HepG2 (cell line): Measurements from ENCODE around the gene DTD2. TPM values are rescaled to one million over a fixed set of nuclear protein-coding genes. Genes with fewer than 3 reads are reported as not detected.

Experiments
- CC2D1A ChIP-seq: sonication (generic); formaldehyde crosslinking; IDR thresholded peaks from 2 replicates; pipeline ENCODE4 v1.8.1; 2023; ENCODE audit warnings: mild to moderate bottlenecking, missing genetic modification reagents
- FOXM1 ChIP-seq: sonication (generic); formaldehyde crosslinking; IDR thresholded peaks from 2 replicates; pipeline ENCODE4 v1.5.0; 2020; ENCODE audit warnings: missing genetic modification reagents
- HMG20B ChIP-seq: conservative IDR thresholded peaks from 2 replicates; pipeline ENCODE4 v1.6.1; 2016; ENCODE audit warnings: missing genetic modification reagents, missing compliant biosample characterization
- KDM5B ChIP-seq: sonication (generic); formaldehyde crosslinking; IDR thresholded peaks from 2 replicates; pipeline ENCODE4 v1.4.0; 2020; ENCODE audit warnings: missing genetic modification reagents, mild to moderate bottlenecking, borderline replicate concordance
- LCORL ChIP-seq, 2 experiments: fragments of 450-650 bp in 1 of 2; sonication (generic) in 1 of 2; formaldehyde crosslinking in 1 of 2; IDR thresholded peaks; 2 replicates each; pipeline versions ENCODE4 v1.5.0 to v1.6.1; 2017 to 2020; ENCODE audit warnings: antibody characterized with exemption in 1 of 2, missing genetic modification reagents in 1 of 2
- PCBP2 ChIP-seq: fragments of 200-400 bp; formaldehyde crosslinking; optimal IDR thresholded peaks from 2 replicates; pipeline ENCODE3; 2018; ENCODE audit warnings: low read length, low read depth; ENCODE audit not compliant: poor library complexity, severe bottlenecking
- REL ChIP-seq: sonication (generic); formaldehyde crosslinking; conservative IDR thresholded peaks from 2 replicates; pipeline ENCODE4 v1.8.0; 2022; ENCODE audit warnings: mild to moderate bottlenecking, missing genetic modification reagents, moderate library complexity
- REPIN1 ChIP-seq: sonication (generic); formaldehyde crosslinking; IDR thresholded peaks from 2 replicates; pipeline ENCODE4 v1.8.0; 2022; ENCODE audit warnings: missing genetic modification reagents, low read depth, mild to moderate bottlenecking, borderline replicate concordance
- SKI ChIP-seq: fragments of 450-650 bp; IDR thresholded peaks from one replicate; pipeline ENCODE4 v1.6.1; 2018; ENCODE audit warnings: mild to moderate bottlenecking; ENCODE audit not compliant: partially characterized antibody
- SMYD3 ChIP-seq: sonication (generic); formaldehyde crosslinking; IDR thresholded peaks from 2 replicates; pipeline ENCODE4 v1.8.1; 2023; ENCODE audit warnings: mild to moderate bottlenecking, missing genetic modification reagents
- SNAPC4 ChIP-seq: sonication (generic); formaldehyde crosslinking; IDR thresholded peaks from 2 replicates; pipeline ENCODE4 v1.4.0; 2020; ENCODE audit warnings: mild to moderate bottlenecking, missing genetic modification reagents
- SRF ChIP-seq: IDR thresholded peaks from 2 replicates; pipeline ENCODE4 v1.6.1; 2011; ENCODE audit warnings: mild to moderate bottlenecking, low read depth, low read length, moderate library complexity
- SYNCRIP ChIP-seq: fragments of 200-400 bp; formaldehyde crosslinking; IDR thresholded peaks from 2 replicates; pipeline ENCODE4 v1.6.1; 2018; ENCODE audit warnings: mild to moderate bottlenecking, low read depth, low read length; ENCODE audit not compliant: insufficient read depth
- ZBTB46 ChIP-seq: sonication (generic); formaldehyde crosslinking; IDR thresholded peaks from 2 replicates; pipeline ENCODE4 v1.4.0; 2020; ENCODE audit warnings: mild to moderate bottlenecking, missing genetic modification reagents, borderline replicate concordance
- ZEB1 ChIP-seq: IDR thresholded peaks from 2 replicates; pipeline ENCODE4 v1.6.1; 2012; ENCODE audit warnings: mild to moderate bottlenecking, low read depth, inconsistent platforms; ENCODE audit not compliant: insufficient replicate concordance
- ZFP1 ChIP-seq: IDR thresholded peaks from 2 replicates; pipeline ENCODE4 v1.6.1; 2016
- ZFX ChIP-seq: sonication (generic); formaldehyde crosslinking; IDR thresholded peaks from 2 replicates; pipeline ENCODE4 v1.4.0; 2020; ENCODE audit warnings: mild to moderate bottlenecking, low read depth, missing genetic modification reagents, moderate library complexity
- ZKSCAN5 ChIP-seq: sonication (generic); formaldehyde crosslinking; IDR thresholded peaks from 2 replicates; pipeline ENCODE4 v1.5.1; 2020; ENCODE audit warnings: mild to moderate bottlenecking, missing genetic modification reagents
- ZNF10 ChIP-seq: sonication (generic); formaldehyde crosslinking; IDR thresholded peaks from 2 replicates; pipeline ENCODE4 v1.4.0; 2020; ENCODE audit warnings: mild to moderate bottlenecking, low read depth, missing genetic modification reagents, borderline replicate concordance
- ZNF44 ChIP-seq: sonication (generic); formaldehyde crosslinking; IDR thresholded peaks from 2 replicates; pipeline ENCODE4 v1.5.1; 2020; ENCODE audit warnings: mild to moderate bottlenecking, missing genetic modification reagents
- ZNF597 ChIP-seq: sonication (generic); formaldehyde crosslinking; IDR thresholded peaks from 2 replicates; pipeline ENCODE4 v1.5.0; 2020; ENCODE audit warnings: missing genetic modification reagents
- ZNF607 ChIP-seq: sonication (generic); formaldehyde crosslinking; IDR thresholded peaks from 2 replicates; pipeline ENCODE4 v1.5.1; 2020; ENCODE audit warnings: missing genetic modification reagents, mild to moderate bottlenecking, borderline replicate concordance
- polyA plus RNA-seq, 8 experiments: library from polyadenylated mRNA; depleted of rRNA in 3 of 8; stranded (reverse) in 7 of 8; unstranded in 1 of 8; fragments of >200 nt; fragmentation: Illumina TruSeq in 4 of 8; extraction: Trizol in 4 of 8; gene quantifications; 2 replicates each; pipeline versions ENCODE4 v1.2.1 to v1.2.3, GENCODE V29; 2011 to 2016; ENCODE audit warnings: low read depth in 4 of 8, missing spikeins in 1 of 8, mixed read lengths in 1 of 8; ENCODE audit not compliant: insufficient read depth in 1 of 8
- total RNA-seq, 5 experiments: library from RNA; depleted of rRNA; stranded (reverse); fragments of >200 nt; fragmentation: Illumina TruSeq; extraction: Trizol; gene quantifications; 2 replicates each; pipeline ENCODE4 v1.2.3, GENCODE V29; 2016; ENCODE audit warnings: low read depth in 1 of 5

The DTD2 gene
- total and polyA plus RNA-seq, 2 of the 13 experiments (the other 11 are each of a cell fraction or from before 2014, with no cell fraction given): 22.3 to 49.8 TPM

- TF ChIP-seq KDM5B (CRISPR knock-in tag): peak; percentile 100
- TF ChIP-seq CC2D1A (CRISPR knock-in tag): peak; percentile 92; the same call in 1 of the 2 replicates
- peak; percentile 100 for TF ChIP-seq ZNF44 (CRISPR knock-in tag)
- TF ChIP-seq ZEB1: no peak
- TF ChIP-seq SMYD3: peak; percentile 88; the same call in 1 of the 2 replicates
- TF ChIP-seq HMG20B (CRISPR knock-in tag): no peak; the same call in 1 of the 2 replicates
- TF ChIP-seq ZNF10 (CRISPR knock-in tag): peak; percentile 99
- TF ChIP-seq ZFX (CRISPR knock-in tag): peak; percentile 100
- TF ChIP-seq ZNF597 (CRISPR knock-in tag): peak; percentile 82; the same call in 1 of the 2 replicates
- TF ChIP-seq SYNCRIP: no peak
- TF ChIP-seq SKI: peak; percentile 98
- no peak for TF ChIP-seq LCORL (IDR thresholded peaks at IDR 0.05)
- peak; percentile 98 for TF ChIP-seq LCORL (CRISPR knock-in tag; IDR thresholded peaks at IDR 0.05)
- no peak for TF ChIP-seq SRF
- peak; percentile 93 for TF ChIP-seq ZKSCAN5 (CRISPR knock-in tag)
- TF ChIP-seq SNAPC4 (CRISPR knock-in tag): peak; percentile 99
- TF ChIP-seq REPIN1 (CRISPR knock-in tag): peak; percentile 99
- TF ChIP-seq FOXM1 (CRISPR knock-in tag): peak; percentile 51
- peak; percentile 97; the same call in 1 of the 2 replicates for TF ChIP-seq ZBTB46 (CRISPR knock-in tag)
- no peak for TF ChIP-seq PCBP2
- peak; percentile 100 for TF ChIP-seq ZNF607 (CRISPR knock-in tag)
- TF ChIP-seq ZFP1: no peak; the same call in none of the 2 replicates
- peak; percentile 99 for TF ChIP-seq REL
Observed at GRCh38 chr14:31456841-31457664, at the start of gene DTD2 (continued).
